Measurements from ENCODE around the gene ADGRA3.

DNA sequence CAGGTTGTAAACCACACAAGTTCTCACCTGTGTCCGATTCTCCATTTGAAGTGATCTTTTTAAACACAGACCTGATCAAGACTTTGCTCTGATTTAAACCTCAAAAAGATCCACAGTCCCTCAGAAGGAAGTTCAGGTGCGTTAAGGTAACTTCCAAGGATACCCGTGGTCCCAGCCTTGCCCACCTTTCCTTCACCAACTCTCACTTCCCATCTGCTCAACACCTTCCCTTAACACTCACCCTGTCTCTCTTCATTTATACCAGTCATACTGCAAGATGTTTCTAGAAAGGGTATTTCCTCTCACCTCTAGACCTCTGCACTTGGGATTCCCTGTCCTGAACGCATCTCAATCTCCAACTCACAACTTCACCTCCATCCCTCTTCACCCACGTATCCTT lies 49.9 kb downstream of the ADGRA3 start:
- TF ChIP-seq CTCF (IDR thresholded peaks at IDR 0.05) (no peak), GABPA (IDR thresholded peaks at IDR 0.05; ENCODE audit: low read depth) (no peak), ELF1 (IDR thresholded peaks at IDR 0.05) (no peak), YY1 (IDR thresholded peaks at IDR 0.05; ENCODE audit: low read depth) (no peak), EP300 (IDR thresholded peaks at IDR 0.05; ENCODE audit: borderline replicate concordance in 1 of 2, low read depth in 1 of 2, low read length in 1 of 2) (no peak), EZH2phosphoT487 (IDR thresholded peaks at IDR 0.05; ENCODE audit: borderline replicate concordance, low read depth) (no peak), NRF1 (IDR thresholded peaks at IDR 0.05; ENCODE audit: low read depth, low read length) (no peak), RAD21 (IDR thresholded peaks at IDR 0.05; ENCODE audit: low read length) (no peak), POLR2AphosphoS5 (IDR thresholded peaks at IDR 0.05; ENCODE audit: low read depth, low read length) (no peak), TAF1 (IDR thresholded peaks at IDR 0.05; ENCODE audit: borderline replicate concordance, low read depth, low read length) (no peak), CHD2 (IDR thresholded peaks at IDR 0.05; ENCODE audit: low read length, partially characterized antibody) (no peak), MEF2A (IDR thresholded peaks at IDR 0.05; ENCODE audit: borderline replicate concordance, low read depth) (no peak)
- TF ChIP-seq, protein P1, sequence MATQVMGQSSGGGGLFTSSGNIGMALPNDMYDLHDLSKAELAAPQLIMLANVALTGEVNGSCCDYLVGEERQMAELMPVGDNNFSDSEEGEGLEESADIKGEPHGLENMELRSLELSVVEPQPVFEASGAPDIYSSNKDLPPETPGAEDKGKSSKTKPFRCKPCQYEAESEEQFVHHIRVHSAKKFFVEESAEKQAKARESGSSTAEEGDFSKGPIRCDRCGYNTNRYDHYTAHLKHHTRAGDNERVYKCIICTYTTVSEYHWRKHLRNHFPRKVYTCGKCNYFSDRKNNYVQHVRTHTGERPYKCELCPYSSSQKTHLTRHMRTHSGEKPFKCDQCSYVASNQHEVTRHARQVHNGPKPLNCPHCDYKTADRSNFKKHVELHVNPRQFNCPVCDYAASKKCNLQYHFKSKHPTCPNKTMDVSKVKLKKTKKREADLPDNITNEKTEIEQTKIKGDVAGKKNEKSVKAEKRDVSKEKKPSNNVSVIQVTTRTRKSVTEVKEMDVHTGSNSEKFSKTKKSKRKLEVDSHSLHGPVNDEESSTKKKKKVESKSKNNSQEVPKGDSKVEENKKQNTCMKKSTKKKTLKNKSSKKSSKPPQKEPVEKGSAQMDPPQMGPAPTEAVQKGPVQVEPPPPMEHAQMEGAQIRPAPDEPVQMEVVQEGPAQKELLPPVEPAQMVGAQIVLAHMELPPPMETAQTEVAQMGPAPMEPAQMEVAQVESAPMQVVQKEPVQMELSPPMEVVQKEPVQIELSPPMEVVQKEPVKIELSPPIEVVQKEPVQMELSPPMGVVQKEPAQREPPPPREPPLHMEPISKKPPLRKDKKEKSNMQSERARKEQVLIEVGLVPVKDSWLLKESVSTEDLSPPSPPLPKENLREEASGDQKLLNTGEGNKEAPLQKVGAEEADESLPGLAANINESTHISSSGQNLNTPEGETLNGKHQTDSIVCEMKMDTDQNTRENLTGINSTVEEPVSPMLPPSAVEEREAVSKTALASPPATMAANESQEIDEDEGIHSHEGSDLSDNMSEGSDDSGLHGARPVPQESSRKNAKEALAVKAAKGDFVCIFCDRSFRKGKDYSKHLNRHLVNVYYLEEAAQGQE (IDR thresholded peaks at IDR 0.05; ENCODE audit: low read depth, low read length): no peak
